Immature natural killer cell (primary cell): ENCODE measurements around the gene TTC21A. TPM values are rescaled to one million over a fixed set of nuclear protein-coding genes. Genes with fewer than 3 reads are reported as not detected.
A peak's percentile ranks its signal among the peaks of the same experiment; 100 is the strongest.

Experiments used
- DNase-seq, 3 donors: peaks; one replicate each; pipeline ENCODE4 v3.0.0; 2022; ENCODE audit warnings: mixed read lengths in 1 of 3
- H3K27ac Mint-ChIP-seq, 6 donors: one replicate each; pipeline ENCODE4 v1.8.0; 2020; ENCODE audit warnings: mixed read lengths in 6 of 6, mild to moderate bottlenecking in 5 of 6, inconsistent platforms in 4 of 6, moderate library complexity in 3 of 6
- H3K27me3 Mint-ChIP-seq, 3 donors: one replicate each; pipeline ENCODE4 v1.8.0; 2020 to 2021; ENCODE audit warnings: low read depth in 3 of 3, mild to moderate bottlenecking in 3 of 3, mixed read lengths in 3 of 3, moderate library complexity in 3 of 3, inconsistent platforms in 1 of 3
- H3K36me3 Mint-ChIP-seq, 3 donors: one replicate each; pipeline ENCODE4 v1.8.0; 2020; ENCODE audit warnings: mixed read lengths in 3 of 3, inconsistent platforms in 2 of 3, mild to moderate bottlenecking in 2 of 3
- H3K4me1 Mint-ChIP-seq, 2 donors: one replicate each; pipeline ENCODE4 v1.8.0; 2020; ENCODE audit warnings: inconsistent platforms in 2 of 2, mild to moderate bottlenecking in 2 of 2, mixed read lengths in 2 of 2, moderate library complexity in 1 of 2
- H3K4me3 Mint-ChIP-seq, 5 donors: one replicate each; pipeline ENCODE4 v1.8.0; 2020; ENCODE audit warnings: mild to moderate bottlenecking in 5 of 5, mixed read lengths in 5 of 5, inconsistent platforms in 3 of 5, moderate library complexity in 3 of 5
- H3K9me3 Mint-ChIP-seq, 6 donors: one replicate each; pipeline ENCODE4 v1.8.0; 2020; ENCODE audit warnings: mild to moderate bottlenecking in 6 of 6, mixed read lengths in 6 of 6, inconsistent platforms in 4 of 6, moderate library complexity in 3 of 6
- polyA plus RNA-seq, 3 donors: library from polyadenylated mRNA; unstranded; fragments of 300-500 nt; fragmentation: Illumina TruSeq; gene quantifications; one replicate each; pipeline ENCODE4 v1.2.3, GENCODE V29; 2021

The TTC21A gene
- polyA plus RNA-seq, 3 donors from 2014 or later = 0.39 to 0.45 TPM; not detected in 1

GRCh38 chr3:39180546-39181346 is 73.3 kb downstream of the TTC21A start:
- H3K36me3 Mint-ChIP-seq = no peaks in the 10 kb centered on the region
- H3K4me1 Mint-ChIP-seq = peaks cover 32 to 40% of the 10 kb centered on the region in 2 donors
- peak; percentile 83 to 85 (median 84) for DNase-seq
- H3K27me3 Mint-ChIP-seq = peaks cover 2 to 7% (median 4%) of the 10 kb centered on the region in 3 donors
- H3K4me3 Mint-ChIP-seq = peak overlapping the region; percentile 76 to 96 (median 88)
- no peaks in the 10 kb centered on the region for H3K9me3 Mint-ChIP-seq
- H3K27ac Mint-ChIP-seq = peak overlapping the region; percentile 55 to 95 (median 88)

GRCh38 chr3:39181408-39182335 is 74.2 kb downstream of the TTC21A start:
- Mint-ChIP-seq H3K4me3 (peak overlapping the region; percentile 69 to 86 (median 76)), H3K36me3 (no peaks in the 10 kb centered on the region), H3K27ac (peak overlapping the region; percentile 24 to 89 (median 66)), H3K27me3 (peaks cover 2 to 7% (median 4%) of the 10 kb centered on the region in 3 donors), H3K4me1 (peaks cover 32 to 40% of the 10 kb centered on the region in 2 donors), H3K9me3 (no peaks in the 10 kb centered on the region)
- DNase-seq = no peak

GRCh38 chr3:39183211-39184080 is 76.0 kb downstream of the TTC21A start:
- no peak for DNase-seq

GRCh38 chr3:39184081-39184967 is 76.8 kb downstream of the TTC21A start:
- Mint-ChIP-seq H3K27ac (no peak overlapping the region), H3K4me1 (peaks cover 18 to 21% of the 10 kb centered on the region in 2 donors), H3K27me3 (peaks cover 2 to 4% (median 3%) of the 10 kb centered on the region in 3 donors), H3K9me3 (no peaks in the 10 kb centered on the region), H3K36me3 (no peaks in the 10 kb centered on the region), H3K4me3 (no peak overlapping the region)
- no peak for DNase-seq

More at GRCh38 chr3:39183211-39184080, 76.0 kb downstream of the TTC21A start:
- Mint-ChIP-seq H3K4me1 (peaks cover 26 to 29% of the 10 kb centered on the region in 2 donors), H3K36me3 (no peaks in the 10 kb centered on the region), H3K4me3 (no peak overlapping the region), H3K27me3 (peaks cover 2 to 7% (median 3%) of the 10 kb centered on the region in 3 donors), H3K27ac (peak overlapping the region in 1 of 6 donors; percentile 0), H3K9me3 (no peaks in the 10 kb centered on the region)

- H3K36me3 Mint-ChIP-seq = no peaks in the 10 kb centered on the region
- H3K4me3 Mint-ChIP-seq = no peak overlapping the region
- peaks cover 2 to 4% (median 3%) of the 10 kb centered on the region in 3 donors for H3K27me3 Mint-ChIP-seq
- no peaks in the 10 kb centered on the region for H3K9me3 Mint-ChIP-seq
- DNase-seq = no peak
- H3K27ac Mint-ChIP-seq = no peak overlapping the region
- peaks cover 17 to 20% of the 10 kb centered on the region in 2 donors for H3K4me1 Mint-ChIP-seq
Measured at GRCh38 chr3:39184968-39185285, 77.4 kb downstream of the TTC21A start.

- DNase-seq = no peak
- Mint-ChIP-seq H3K27ac (no peak overlapping the region), H3K36me3 (no peaks in the 10 kb centered on the region), H3K9me3 (no peaks in the 10 kb centered on the region), H3K4me3 (no peak overlapping the region), H3K27me3 (peaks cover under 1 to 1% (median under 1%) of the 10 kb centered on the region in 3 donors), H3K4me1 (peaks cover 15 to 20% of the 10 kb centered on the region in 2 donors)
Measured at GRCh38 chr3:39185326-39185958, 78.0 kb downstream of the TTC21A start.

GRCh38 chr3:39185959-39186691 is 78.6 kb downstream of the TTC21A start:
- no peak for DNase-seq
- Mint-ChIP-seq H3K36me3 (no peaks in the 10 kb centered on the region), H3K27me3 (no peaks in the 10 kb centered on the region), H3K9me3 (no peaks in the 10 kb centered on the region), H3K4me1 (peaks cover 17 to 19% of the 10 kb centered on the region in 2 donors), H3K27ac (no peak overlapping the region), H3K4me3 (no peak overlapping the region)

- DNase-seq = no peak
- H3K4me1 Mint-ChIP-seq = peaks cover 15% of the 10 kb centered on the region in 2 donors
- no peak overlapping the region for H3K27ac Mint-ChIP-seq
- no peaks in the 10 kb centered on the region for H3K27me3 Mint-ChIP-seq
- no peak overlapping the region for H3K4me3 Mint-ChIP-seq
- no peaks in the 10 kb centered on the region for H3K9me3 Mint-ChIP-seq
- H3K36me3 Mint-ChIP-seq = no peaks in the 10 kb centered on the region
Measured at GRCh38 chr3:39186692-39187151, 79.2 kb downstream of the TTC21A start.

GRCh38 chr3:39187372-39188155 is 80.1 kb downstream of the TTC21A start:
- Mint-ChIP-seq H3K9me3 (no peaks in the 10 kb centered on the region), H3K4me3 (no peak overlapping the region), H3K4me1 (peaks cover 20 to 24% of the 10 kb centered on the region in 2 donors), H3K36me3 (no peaks in the 10 kb centered on the region), H3K27me3 (no peaks in the 10 kb centered on the region), H3K27ac (no peak overlapping the region)
- no peak for DNase-seq
